GM12872 (cell line): Measurements from ENCODE around the gene EGR4.

Experiments used
- CTCF ChIP-seq: IDR thresholded peaks from 3 replicates; pipeline ENCODE4 v1.5.1; 2011; ENCODE audit warnings: low read depth, mild to moderate bottlenecking, low read length, moderate library complexity; ENCODE audit not compliant: insufficient read depth

The EGR4 gene

GRCh38 chr2:73260338-73260984 lies 32.9 kb downstream of the EGR4 start:
- TF ChIP-seq CTCF, result peak; percentile 48

- TF ChIP-seq CTCF, result no peak
These were observed 33.5 kb downstream of the EGR4 start for GRCh38 chr2:73259704-73260337.

- TF ChIP-seq CTCF, result no peak
These were observed 34.1 kb downstream of the EGR4 start for GRCh38 chr2:73259276-73259675.

GRCh38 chr2:73258913-73259215 lies 34.5 kb downstream of the EGR4 start:
- TF ChIP-seq CTCF, result no peak

GRCh38 chr2:73258186-73258912 lies 35.0 kb downstream of the EGR4 start:
- TF ChIP-seq CTCF, result no peak

- TF ChIP-seq CTCF, result no peak
These were observed 35.8 kb downstream of the EGR4 start for GRCh38 chr2:73257425-73258125.

- TF ChIP-seq CTCF, result no peak
These were observed 36.3 kb downstream of the EGR4 start for GRCh38 chr2:73257021-73257420.
